HG03442 (cell line): ENCODE measurements around the gene KRT2.
"Not testable (repeated sequence)": the region's sequence is repeated elsewhere in the genome, so short reads cannot be mapped to it uniquely, and the experiment has no call there.

ENCODE experiments used
- ATAC-seq: cut with Tn5 transposase; IDR thresholded peaks from one replicate; pipeline ENCODE4 v1.9.1; 2021; ENCODE audit warnings: mild to moderate bottlenecking, moderate library complexity; ENCODE audit not compliant: unreplicated experiment

Gene KRT2

GRCh38 chr12:52685406-52685890 lies 33.4 kb upstream of the KRT2 start:
- ATAC-seq, result no peak

DNA sequence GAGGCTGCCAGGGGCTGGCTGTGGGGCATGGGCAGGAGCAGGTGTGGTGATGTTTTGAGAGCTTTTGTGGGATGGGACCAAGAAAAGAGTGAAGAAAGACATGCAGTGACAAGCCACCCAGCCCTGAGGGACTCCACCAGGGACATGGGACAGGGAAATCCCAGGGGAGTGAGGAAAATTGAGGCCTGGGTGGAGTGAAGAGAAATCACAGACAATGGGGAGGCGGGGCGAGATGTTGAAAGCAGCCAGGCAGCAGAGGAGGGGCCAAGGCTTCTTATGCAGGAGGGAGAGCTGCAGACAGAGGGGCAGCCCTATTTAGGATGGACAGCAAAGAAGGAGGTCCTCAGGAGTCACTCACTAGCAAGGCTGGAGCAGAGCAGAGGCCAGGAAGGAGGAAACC lies 32.4 kb upstream of the KRT2 start:
- no peak for ATAC-seq

GRCh38 chr12:52683575-52684300 lies 31.7 kb upstream of the KRT2 start:
- ATAC-seq, result no peak

DNA sequence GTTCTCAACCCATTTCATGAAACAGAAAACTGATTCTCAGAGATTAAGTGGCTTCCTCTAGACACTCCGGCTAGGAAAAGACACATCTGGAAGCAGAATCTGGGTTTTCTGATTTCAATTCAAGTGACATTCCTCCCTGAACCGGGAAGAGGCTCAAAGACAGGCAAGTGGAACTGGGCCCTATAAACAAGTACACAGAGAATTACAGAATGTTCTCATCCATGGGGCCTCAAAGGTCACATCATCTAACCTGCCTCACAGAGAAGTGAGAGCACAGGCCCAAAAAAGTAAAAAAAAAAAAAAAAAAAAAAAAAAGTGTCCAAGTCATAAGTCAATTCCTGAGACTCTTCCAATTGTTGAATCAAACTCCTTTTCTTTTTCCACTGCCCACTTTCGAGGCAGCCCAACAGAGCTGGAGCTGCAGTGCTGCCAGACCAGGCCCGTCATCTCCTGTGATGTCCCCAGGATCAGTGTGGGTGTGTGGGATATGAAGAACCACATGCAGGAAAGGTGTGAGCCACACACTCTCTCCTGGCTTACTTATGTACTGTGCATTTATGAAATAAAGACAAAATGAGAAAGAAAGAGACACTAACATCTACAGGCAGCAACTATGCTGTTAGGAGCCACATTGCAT lies 31.0 kb upstream of the KRT2 start:
- ATAC-seq, result no peak

- ATAC-seq, result no peak
These were observed 30.3 kb upstream of the KRT2 start for GRCh38 chr12:52682381-52682660.

DNA sequence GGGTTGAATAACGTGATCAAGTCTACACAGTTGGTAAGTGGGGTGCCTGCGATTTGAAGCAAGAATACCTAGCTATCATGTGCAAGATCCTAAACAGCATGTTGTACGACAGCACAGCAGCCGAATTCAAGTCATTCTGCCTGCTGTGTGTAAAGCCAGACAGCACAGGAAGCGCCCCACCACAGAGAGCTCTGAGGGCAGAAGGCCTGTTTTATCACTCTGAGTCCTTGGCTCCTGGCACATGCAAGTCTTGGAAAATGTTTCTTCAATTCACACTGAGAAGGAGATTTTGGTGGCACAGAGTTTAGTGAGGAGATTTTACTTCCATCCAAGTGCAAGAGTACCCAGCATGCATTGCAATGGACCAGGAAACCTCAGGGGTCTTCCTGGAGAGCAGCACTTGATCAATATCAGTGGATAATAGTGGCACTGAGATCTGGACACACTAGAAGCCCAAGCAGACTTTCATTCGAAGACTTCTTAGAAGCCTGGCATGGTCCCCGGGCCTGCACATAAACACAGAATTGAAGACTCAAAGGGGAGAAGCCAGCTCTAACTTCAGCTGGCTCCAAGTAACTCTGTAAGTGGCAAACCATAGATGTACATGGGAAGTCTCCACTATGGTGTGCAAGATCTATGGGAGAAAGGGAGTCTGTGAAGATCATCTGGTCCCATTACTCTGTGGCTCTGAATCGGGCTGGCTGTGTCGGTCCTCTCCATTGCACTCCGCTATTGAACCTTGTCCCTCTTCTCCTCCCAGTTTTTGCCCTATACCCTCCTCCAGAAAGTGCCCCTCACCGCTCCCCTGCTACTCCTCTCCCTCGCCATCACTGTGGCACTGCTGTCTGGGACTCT lies 29.7 kb upstream of the KRT2 start:
- no peak for ATAC-seq

DNA sequence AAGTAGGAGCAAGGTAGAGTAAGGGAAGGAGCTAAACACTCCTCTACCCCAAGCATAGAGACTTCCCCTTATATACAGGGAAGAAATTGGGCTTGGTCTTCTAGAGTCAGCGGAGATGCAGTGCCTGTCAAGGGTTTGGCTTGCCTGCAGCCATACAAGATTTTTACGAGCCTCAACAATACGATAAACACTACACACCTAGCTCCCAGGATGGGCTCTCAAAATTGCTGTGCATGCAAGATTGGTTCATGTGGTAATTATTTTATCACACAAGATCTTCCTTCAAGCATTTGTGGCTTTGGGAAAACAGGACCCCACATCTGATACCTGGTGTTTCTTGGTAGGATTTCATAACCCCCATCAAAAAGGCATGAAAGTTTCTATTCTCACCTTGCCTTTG lies 28.4 kb upstream of the KRT2 start, which contains the start of gene KRT1:
Gene KRT1 (minus strand): TSS at position 45 of the 400 bp plus-strand sequence. CDS start 59 bp downstream, outside the sequence.
- no peak for ATAC-seq

DNA sequence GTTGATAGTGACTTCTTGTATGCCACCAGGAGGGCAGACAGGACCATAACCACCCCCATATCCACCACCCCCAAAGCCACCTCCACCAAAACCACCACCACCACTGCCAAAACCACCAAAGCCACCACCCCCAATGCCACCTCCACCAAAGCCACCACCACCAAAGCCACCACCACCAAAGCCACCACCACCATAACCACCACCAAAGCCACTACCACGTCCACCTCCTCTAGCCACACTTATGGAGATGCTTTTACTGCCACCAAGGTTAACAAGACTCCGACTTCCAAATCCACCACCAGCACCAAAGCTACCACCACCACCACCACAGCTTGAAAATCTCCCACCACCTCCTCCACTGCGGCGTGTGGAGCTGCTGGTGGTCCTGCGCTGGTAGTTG lies 27.9 kb upstream of the KRT2 start:
- ATAC-seq, result no peak

DNA sequence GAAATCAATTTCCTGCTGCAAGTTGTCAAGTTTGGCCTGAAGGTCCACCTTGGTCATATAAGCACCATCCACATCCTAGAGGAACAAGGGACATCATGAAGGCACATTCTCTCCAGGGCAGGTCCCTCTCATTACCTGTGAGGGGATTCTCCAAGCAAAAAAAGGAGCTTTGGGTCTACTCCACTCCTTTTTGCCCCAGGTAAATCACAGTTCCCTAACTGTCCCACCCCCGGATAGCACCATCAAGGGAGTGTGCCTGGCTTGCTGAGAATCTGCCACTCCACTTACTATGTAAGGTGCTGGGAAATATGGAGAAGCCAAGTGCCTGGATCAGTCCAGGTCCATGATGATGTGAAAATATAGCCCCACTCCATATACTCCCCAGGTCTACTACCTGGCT lies 25.7 kb upstream of the KRT2 start:
- no peak for ATAC-seq

- ATAC-seq, result no peak
These were observed 25.1 kb upstream of the KRT2 start for GRCh38 chr12:52677126-52677525.

- no peak for ATAC-seq
These were observed 24.2 kb upstream of the KRT2 start for GRCh38 chr12:52676163-52676562.

DNA sequence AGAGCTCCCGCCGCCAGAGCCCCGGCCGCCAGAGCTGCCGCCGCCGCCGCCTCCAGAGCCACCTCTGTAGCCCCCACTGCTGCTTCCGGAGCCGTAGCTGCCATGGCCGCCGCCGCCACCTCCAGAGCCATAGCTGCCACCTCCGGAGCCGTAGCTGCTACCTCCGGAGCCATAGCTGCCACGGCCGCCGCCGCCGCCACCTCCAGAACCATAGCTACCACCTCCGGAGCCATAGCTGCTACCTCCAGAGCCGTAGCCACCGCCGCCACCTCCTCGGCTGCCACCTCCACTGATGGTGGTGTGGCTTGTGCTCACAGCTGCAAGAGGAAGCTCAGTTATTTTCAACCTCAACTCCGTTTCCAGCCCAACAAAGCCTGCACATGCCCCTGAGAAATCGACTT lies 23.3 kb upstream of the KRT2 start:
- no peak for ATAC-seq

- no peak for ATAC-seq
These were observed 22.4 kb upstream of the KRT2 start for GRCh38 chr12:52674433-52674775.

GRCh38 chr12:52673713-52674432 lies 21.9 kb upstream of the KRT2 start:
- ATAC-seq, result no peak

- no peak for ATAC-seq
These were observed 21.2 kb upstream of the KRT2 start for GRCh38 chr12:52673217-52673616.

- ATAC-seq, result no peak
These were observed 20.4 kb upstream of the KRT2 start for GRCh38 chr12:52672321-52672933.

- ATAC-seq, result no peak
These were observed 18.9 kb upstream of the KRT2 start for GRCh38 chr12:52670961-52671360.

GRCh38 chr12:52670506-52670905 lies 18.5 kb upstream of the KRT2 start:
- ATAC-seq, result no peak

GRCh38 chr12:52669941-52670340 lies 17.9 kb upstream of the KRT2 start:
- ATAC-seq, result not testable (repeated sequence)

GRCh38 chr12:52669426-52669825 lies 17.4 kb upstream of the KRT2 start:
- ATAC-seq, result no peak

DNA sequence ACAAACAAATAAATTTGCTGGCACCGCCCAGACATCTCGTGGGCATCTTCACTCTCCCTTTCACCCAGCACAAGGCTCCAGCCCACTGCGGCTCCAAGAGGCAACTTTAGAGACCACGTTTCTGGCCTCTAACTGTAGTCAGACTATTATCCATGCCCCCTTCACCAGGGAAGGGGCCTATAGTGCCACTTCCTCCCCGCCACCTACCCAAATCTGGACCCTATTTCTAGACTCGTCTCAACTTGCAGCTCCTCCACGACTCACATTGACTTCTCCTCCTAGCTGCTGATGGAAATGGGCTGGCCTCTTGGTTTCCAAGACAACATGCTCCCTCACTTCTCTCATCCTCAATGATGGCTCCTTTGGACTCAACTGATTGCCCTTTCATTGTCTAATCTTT lies 15.9 kb upstream of the KRT2 start:
- ATAC-seq, result no peak
